ENCODE data around the gene FZD10. TPM values are rescaled to one million over a fixed set of nuclear protein-coding genes. Genes with fewer than 3 reads are reported as not detected.

Gene FZD10
- total and polyA plus RNA-seq, 2 of the 4 experiments (the other 2 are of a cell fraction): not detected

GRCh38 chr12:130156652-130157275 is 5.5 kb upstream of the FZD10 start:
- Histone ChIP-seq H3K14ac (replicated peaks; ENCODE audit: low read depth, low read length) (no peak overlapping the region), H3K9me1 (ENCODE audit: insufficient read depth, low read length) (no peaks in the 10 kb centered on the region), H4K91ac (ENCODE audit: insufficient read depth, low read depth, low read length) (no peak overlapping the region), H2BK15ac (ENCODE audit: low read depth, low read length) (no peak overlapping the region), H3K9me3 (ENCODE audit: control insufficient read depth, insufficient read depth, low read length) (peaks cover 20% of the 10 kb centered on the region), H3K4me2 (ENCODE audit: low read depth, low read length) (no peak overlapping the region), H3K27me3 (ENCODE audit: control insufficient read depth, insufficient read depth, low read length) (no peaks in the 10 kb centered on the region), H2BK120ac (ENCODE audit: low read depth, low read length) (no peak overlapping the region), H3K56ac (ENCODE audit: extremely low read depth, insufficient read depth, low read length) (no peak overlapping the region), H3K18ac (ENCODE audit: low read depth, low read length) (no peak overlapping the region), H4K8ac (ENCODE audit: low read depth in 2 of 2, low read length in 2 of 2) (no peak overlapping the region), H2AK5ac (ENCODE audit: low read depth, low read length) (no peak overlapping the region), H3K4me3 (ENCODE audit: insufficient read depth, low read depth, low read length) (no peak overlapping the region), H2AK9ac (replicated peaks; ENCODE audit: low read depth, low read length, poor library complexity) (no peak overlapping the region), H2AFZ (replicated peaks; ENCODE audit: low read length, poor library complexity) (no peak overlapping the region), H2BK5ac (ENCODE audit: low read depth, low read length, poor library complexity, severe bottlenecking) (no peak overlapping the region), H3K27ac (ENCODE audit: insufficient read depth, low read length) (no peak overlapping the region), H3K23ac (ENCODE audit: low read depth, low read length) (no peak overlapping the region), H3K36me3 (ENCODE audit: control insufficient read depth, insufficient read depth, low read length) (no peaks in the 10 kb centered on the region), H3K79me1 (ENCODE audit: low read depth in 1 of 2, low read length in 2 of 2) (no peaks in the 10 kb centered on the region), H3K9ac (ENCODE audit: low read depth, low read length) (no peak overlapping the region), H4K20me1 (ENCODE audit: insufficient read depth, low read length) (no peaks in the 10 kb centered on the region), H4K5ac (ENCODE audit: low read depth, low read length) (no peak overlapping the region), H3K4me1 (ENCODE audit: control insufficient read depth, insufficient read depth, low read length) (no peaks in the 10 kb centered on the region), H2BK20ac (ENCODE audit: low read depth, low read length) (no peak overlapping the region), H3K4ac (ENCODE audit: low read depth, low read length) (no peak overlapping the region)
- no TSS peak for BruUV-seq (replicated peaks)
- ChIA-PET POLR2A (ENCODE audit: unreplicated experiment) (no interaction called here), CTCF (no interaction called here)
- no CpG with 5 or more reads among the region's 13 CpGs for WGBS, 2 experiments (ENCODE audit: extremely low coverage in 2 of 2, insufficient read length in 1 of 2)
- intact Hi-C loops (cut with micrococcal nuclease): no loop called here
- dilution Hi-C loops (cut with HindIII; ENCODE audit: low sequenced_read_pairs, unreplicated experiment): no loop called here
- no peak for ATAC-seq (ENCODE audit: low read depth)
- in situ Hi-C loops (cut with MboI; ENCODE audit: low sequenced_read_pairs): no loop called here
- no peak for DNase-seq
- TF ChIP-seq BHLHE40 (IDR thresholded peaks at IDR 0.05; ENCODE audit: low read depth, low read length): no peak
- no peak for TF ChIP-seq MAFK (IDR thresholded peaks at IDR 0.05; ENCODE audit: low read depth, low read length)
- no peak for TF ChIP-seq RCOR1 (IDR thresholded peaks at IDR 0.05; ENCODE audit: insufficient replicate concordance, low read length)
- no peak for TF ChIP-seq CEBPB (IDR thresholded peaks at IDR 0.05; ENCODE audit: low read depth, low read length)
- no peak for TF ChIP-seq ELK1 (IDR thresholded peaks at IDR 0.05; ENCODE audit: borderline replicate concordance, low read depth, low read length)

All from IMR-90 (cell line).